ENCODE measurements around the gene SCYL3.
"Not testable (repeated sequence)": the region's sequence is repeated elsewhere in the genome, so short reads cannot be mapped to it uniquely, and the experiment has no call there.

SCYL3 gene

DNA sequence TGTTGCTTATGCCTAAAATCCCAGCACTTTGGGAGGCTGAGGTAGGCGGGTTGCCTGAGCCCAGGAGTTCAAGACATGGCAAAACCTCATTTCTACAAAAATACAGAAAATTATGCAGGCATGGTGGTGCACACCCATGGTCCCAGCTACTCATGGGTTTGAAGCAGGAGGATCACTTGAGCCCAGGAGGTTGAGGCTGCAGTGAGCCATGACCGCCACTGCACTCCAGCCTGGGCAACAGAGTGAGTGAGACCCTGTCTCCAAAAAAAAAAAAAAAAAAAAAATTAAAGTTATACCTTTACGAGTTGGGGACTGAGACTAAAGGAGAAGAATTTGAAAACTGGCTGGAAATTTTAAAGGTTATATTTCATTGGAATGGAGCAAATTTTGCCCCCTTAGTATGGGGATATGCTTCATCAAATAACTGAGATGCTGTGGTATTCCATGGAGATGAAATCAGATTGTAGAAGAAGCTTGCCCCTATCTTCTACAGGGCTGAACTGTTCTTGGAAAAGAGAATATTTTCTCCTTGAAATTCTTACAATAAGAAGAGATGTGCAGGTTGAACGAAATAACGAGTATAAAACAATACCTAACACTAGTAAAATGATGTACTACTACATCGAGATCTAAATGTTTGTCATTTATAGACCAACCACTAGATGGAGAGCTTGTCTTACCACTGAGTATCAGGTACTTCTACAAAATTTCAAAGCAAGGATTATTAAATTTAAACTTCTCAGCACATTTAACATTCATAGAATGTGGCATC is 34.9 kb upstream of the SCYL3 start:
- peak; percentile 70 for DNase-seq (ENCODE audit: low read depth, low spot score)
- H3K4me3 ChIP-seq (ENCODE audit: low read depth, low read length), result no peak overlapping the region
- TF ChIP-seq, protein P1, sequence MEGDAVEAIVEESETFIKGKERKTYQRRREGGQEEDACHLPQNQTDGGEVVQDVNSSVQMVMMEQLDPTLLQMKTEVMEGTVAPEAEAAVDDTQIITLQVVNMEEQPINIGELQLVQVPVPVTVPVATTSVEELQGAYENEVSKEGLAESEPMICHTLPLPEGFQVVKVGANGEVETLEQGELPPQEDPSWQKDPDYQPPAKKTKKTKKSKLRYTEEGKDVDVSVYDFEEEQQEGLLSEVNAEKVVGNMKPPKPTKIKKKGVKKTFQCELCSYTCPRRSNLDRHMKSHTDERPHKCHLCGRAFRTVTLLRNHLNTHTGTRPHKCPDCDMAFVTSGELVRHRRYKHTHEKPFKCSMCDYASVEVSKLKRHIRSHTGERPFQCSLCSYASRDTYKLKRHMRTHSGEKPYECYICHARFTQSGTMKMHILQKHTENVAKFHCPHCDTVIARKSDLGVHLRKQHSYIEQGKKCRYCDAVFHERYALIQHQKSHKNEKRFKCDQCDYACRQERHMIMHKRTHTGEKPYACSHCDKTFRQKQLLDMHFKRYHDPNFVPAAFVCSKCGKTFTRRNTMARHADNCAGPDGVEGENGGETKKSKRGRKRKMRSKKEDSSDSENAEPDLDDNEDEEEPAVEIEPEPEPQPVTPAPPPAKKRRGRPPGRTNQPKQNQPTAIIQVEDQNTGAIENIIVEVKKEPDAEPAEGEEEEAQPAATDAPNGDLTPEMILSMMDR (IDR thresholded peaks at IDR 0.05; ENCODE audit: low read depth, low read length), result peak; percentile 45
- in situ Hi-C loops (cut with HindIII; ENCODE audit: low sequenced_read_pairs), result no loop called here

DNA sequence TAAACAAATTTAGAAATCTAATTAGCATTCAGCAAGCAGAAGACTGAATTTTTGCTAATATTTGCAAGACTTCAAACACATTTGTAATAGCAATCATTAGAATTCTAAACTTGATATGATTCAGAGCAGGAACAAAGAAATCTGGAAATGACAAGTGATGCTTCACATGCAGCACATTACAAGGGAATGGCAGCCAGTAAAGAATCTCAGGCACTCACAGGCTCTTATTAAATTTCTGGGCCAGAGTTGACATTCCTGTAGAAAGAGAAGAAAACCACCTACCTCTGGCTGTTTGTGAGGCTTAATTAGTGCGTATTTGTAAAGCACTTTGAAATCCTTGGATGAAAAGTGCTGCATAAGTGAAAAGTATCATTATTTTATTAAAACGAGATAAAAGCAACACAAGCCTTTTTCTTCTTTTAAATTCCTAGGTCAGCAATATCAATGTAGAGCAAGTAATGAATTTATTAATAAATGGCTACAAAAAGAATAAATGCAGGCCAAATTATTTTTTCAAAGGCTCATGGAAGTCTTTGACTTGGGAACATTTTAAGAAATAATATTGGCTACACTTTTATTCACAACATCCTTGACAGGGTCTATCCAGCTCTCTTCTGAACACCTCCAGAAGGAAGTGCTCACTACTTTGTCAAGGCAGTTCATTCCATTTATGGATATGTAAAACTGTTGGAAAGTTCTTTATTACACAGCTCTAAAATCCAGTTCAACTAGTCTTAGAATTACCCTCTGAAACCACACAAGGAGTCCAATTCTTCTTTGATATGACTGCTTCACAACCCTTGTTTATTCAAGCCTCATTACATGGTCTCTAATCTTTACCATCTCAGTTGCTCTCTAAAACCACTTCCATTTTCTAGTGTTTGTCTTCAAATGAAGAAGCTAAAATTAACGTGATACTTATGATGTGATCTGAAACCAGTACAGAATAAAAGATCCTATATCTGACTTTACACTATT is 32.1 kb upstream of the SCYL3 start:
- no peak for DNase-seq (ENCODE audit: low read depth, low spot score)
- TF ChIP-seq, protein P1 (IDR thresholded peaks at IDR 0.05; ENCODE audit: low read depth, low read length), result no peak
- in situ Hi-C loops (cut with HindIII; ENCODE audit: low sequenced_read_pairs), result no loop called here

DNA sequence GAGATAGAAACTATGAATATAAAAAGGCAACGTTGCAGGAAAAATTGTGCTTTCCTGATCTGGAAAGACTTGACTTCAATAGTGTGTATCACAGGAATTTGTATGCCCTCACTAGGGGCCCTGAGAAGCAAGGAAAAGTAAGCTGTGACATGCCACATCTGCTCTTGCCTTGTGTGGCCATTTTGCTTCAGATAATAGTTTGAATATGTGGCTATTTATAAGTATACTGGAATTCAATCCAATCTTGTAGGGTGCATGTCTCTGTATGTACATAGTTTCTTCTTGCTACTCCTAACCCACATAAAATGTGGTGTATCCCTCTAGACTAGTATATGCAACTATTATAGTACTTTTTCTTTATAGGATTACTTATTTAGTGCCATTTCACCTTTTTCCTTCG is 31.1 kb upstream of the SCYL3 start:
- in situ Hi-C loops (cut with HindIII; ENCODE audit: low sequenced_read_pairs), result no loop called here
- TF ChIP-seq, protein P1 (IDR thresholded peaks at IDR 0.05; ENCODE audit: low read depth, low read length), result no peak
- no peak overlapping the region for H3K4me3 ChIP-seq (ENCODE audit: low read depth, low read length)
- no peak for DNase-seq (ENCODE audit: low read depth, low spot score)

More for the DNA sequence above, 32.1 kb upstream of the SCYL3 start:
- no peak overlapping the region for H3K4me3 ChIP-seq (ENCODE audit: low read depth, low read length)

DNA sequence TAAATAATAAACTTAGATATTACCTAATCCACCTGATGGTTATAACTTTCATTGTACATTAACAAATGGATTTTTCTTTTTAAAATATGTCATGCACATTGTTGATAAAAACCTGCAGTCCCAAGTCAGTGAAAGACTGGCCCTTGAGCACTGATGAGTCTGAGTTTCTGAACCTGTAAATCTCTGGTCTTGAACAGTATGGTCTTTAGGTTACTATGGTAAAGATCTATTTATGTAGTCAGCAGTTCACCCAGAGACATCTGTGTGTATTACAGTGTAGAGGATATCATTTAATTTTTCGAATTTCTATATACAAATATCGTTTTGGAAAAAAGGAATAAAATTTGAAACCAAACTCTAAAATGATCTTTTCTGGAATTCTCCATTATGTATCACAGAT is 30.4 kb upstream of the SCYL3 start:
- in situ Hi-C loops (cut with HindIII; ENCODE audit: low sequenced_read_pairs), result no loop called here
- TF ChIP-seq, protein P1 (IDR thresholded peaks at IDR 0.05; ENCODE audit: low read depth, low read length), result no peak
- H3K4me3 ChIP-seq (ENCODE audit: low read depth, low read length), result no peak overlapping the region
- DNase-seq (ENCODE audit: low read depth, low spot score), result no peak

DNA sequence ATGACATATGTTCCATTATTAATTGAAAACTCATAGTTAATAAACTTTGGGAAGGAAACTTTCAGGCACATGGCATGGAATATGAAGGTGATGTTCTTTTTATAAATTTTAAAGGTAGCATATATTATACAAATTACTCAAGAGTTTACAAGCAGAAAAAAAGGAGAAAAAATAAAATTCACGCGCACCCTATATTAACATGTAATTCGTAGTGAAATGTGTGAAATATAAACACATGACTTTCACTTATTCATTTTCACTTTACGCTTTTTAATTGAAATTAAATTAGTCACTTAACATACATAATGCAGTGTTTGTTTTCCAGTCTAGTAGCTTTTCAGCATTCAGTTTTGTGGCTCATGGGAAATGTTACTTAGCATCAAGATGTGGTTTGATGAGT is 27.4 kb upstream of the SCYL3 start:
- no peak for DNase-seq (ENCODE audit: low read depth, low spot score)
- in situ Hi-C loops (cut with HindIII; ENCODE audit: low sequenced_read_pairs), result no loop called here
- no peak overlapping the region for H3K4me3 ChIP-seq (ENCODE audit: low read depth, low read length)
- TF ChIP-seq, protein P1 (IDR thresholded peaks at IDR 0.05; ENCODE audit: low read depth, low read length), result no peak

DNA sequence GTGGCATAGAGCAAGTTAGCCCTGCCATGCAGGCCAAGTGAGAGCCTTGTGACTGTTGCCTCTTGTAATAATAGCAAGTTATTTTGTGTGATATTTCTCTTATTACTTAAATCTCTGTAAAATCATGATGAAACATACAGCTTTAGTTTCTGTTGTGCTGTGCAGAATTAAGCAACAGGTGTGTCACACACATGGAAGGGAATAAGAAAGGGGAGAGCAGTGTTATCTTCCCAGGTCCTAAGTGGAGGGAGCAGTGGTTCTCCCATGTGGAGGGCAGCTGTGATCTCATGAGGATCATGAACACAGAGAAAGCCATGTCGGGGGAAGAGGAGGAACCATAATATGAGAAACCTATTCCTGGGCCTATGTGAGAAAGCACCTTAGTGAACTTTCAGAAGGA is 25.2 kb upstream of the SCYL3 start:
- no peak overlapping the region for H3K4me3 ChIP-seq (ENCODE audit: low read depth, low read length)
- in situ Hi-C loops (cut with HindIII; ENCODE audit: low sequenced_read_pairs), result no loop called here
- TF ChIP-seq, protein P1 (IDR thresholded peaks at IDR 0.05; ENCODE audit: low read depth, low read length), result no peak
- no peak for DNase-seq (ENCODE audit: low read depth, low spot score)

DNA sequence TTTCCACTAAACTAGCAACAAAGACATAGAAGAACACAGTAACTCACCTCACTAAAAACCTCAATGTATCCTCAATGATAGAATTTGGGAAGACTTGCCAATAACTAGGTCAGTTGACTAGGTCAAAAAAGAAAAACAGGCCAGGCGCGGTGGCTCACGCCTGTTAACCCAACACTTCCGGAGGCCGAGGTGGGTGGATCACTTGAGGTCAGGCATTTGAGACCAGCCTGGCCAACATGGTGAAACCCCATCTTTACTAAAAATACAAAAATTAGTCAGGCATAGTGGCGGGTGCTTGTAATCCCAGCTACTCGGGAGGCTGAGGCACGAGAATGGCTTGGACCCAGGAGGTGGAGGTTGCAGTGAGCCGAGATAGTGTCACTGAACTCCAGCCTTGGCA is 24.5 kb upstream of the SCYL3 start:
- DNase-seq (ENCODE audit: low read depth, low spot score); H3K4me3 ChIP-seq (ENCODE audit: low read depth, low read length); in situ Hi-C loops (cut with HindIII; ENCODE audit: low sequenced_read_pairs): not testable (repeated sequence)

Data from astrocyte of the spinal cord (primary cell).